Measurements from ENCODE around the gene CASZ1. TPM values are rescaled to one million over a fixed set of nuclear protein-coding genes. Genes with fewer than 3 reads are reported as not detected.

Gene CASZ1
- total RNA-seq, 1 donor from 2014 or later = 3.4 TPM

GRCh38 chr1:10699470-10699835 is 97.0 kb downstream of the CASZ1 start:
- no peak overlapping the region for H3K9ac ChIP-seq
- DNase-seq (ENCODE audit: low spot score) = no peak
- H3K36me3 ChIP-seq = no peaks in the 10 kb centered on the region
- H3F3A ChIP-seq (ENCODE audit: low read depth) = peaks cover 20% of the 10 kb centered on the region
- no peaks in the 10 kb centered on the region for H3K9me3 Mint-ChIP-seq
- peaks cover 78% of the 10 kb centered on the region for H3K4me1 Mint-ChIP-seq
- H2AFZ ChIP-seq (replicated peaks) = no peak overlapping the region
- no peaks in the 10 kb centered on the region for H3K9me3 ChIP-seq (ENCODE audit: low read depth)
- peaks cover 28% of the 10 kb centered on the region for H3K27me3 Mint-ChIP-seq (ENCODE audit: insufficient read depth, low read depth)
- H3K4me3 ChIP-seq = no peak overlapping the region
- peaks cover 20% of the 10 kb centered on the region for H3K4me1 ChIP-seq
- no peaks in the 10 kb centered on the region for H3K79me2 ChIP-seq (ENCODE audit: low read depth)
- TF ChIP-seq CTCF (IDR thresholded peaks at IDR 0.05) (no peak), EZH2 (IDR thresholded peaks at IDR 0.05) (no peak), EZH2phosphoT487 (IDR thresholded peaks at IDR 0.05) (no peak)
- H3K27me3 ChIP-seq = peaks cover 25% of the 10 kb centered on the region
- peaks cover 4% of the 10 kb centered on the region for H3K36me3 Mint-ChIP-seq
- H4K20me1 ChIP-seq (ENCODE audit: low read depth) = peaks cover 7% of the 10 kb centered on the region
- no peak overlapping the region for H3K4me2 ChIP-seq
- H3K27ac ChIP-seq = no peak overlapping the region
- no peak overlapping the region for H3K4me3 Mint-ChIP-seq
- H3K27ac Mint-ChIP-seq = no peak overlapping the region

- Histone ChIP-seq H3K4me2 (no peak overlapping the region), H3K9me3 (ENCODE audit: low read depth) (no peaks in the 10 kb centered on the region), H2AFZ (replicated peaks) (no peak overlapping the region), H3F3A (ENCODE audit: low read depth) (peaks cover 17% of the 10 kb centered on the region), H3K27me3 (peaks cover 22% of the 10 kb centered on the region), H3K27ac (no peak overlapping the region), H4K20me1 (ENCODE audit: low read depth) (peaks cover 2% of the 10 kb centered on the region), H3K9ac (no peak overlapping the region), H3K79me2 (ENCODE audit: low read depth) (no peaks in the 10 kb centered on the region), H3K4me1 (peaks cover 14% of the 10 kb centered on the region), H3K36me3 (no peaks in the 10 kb centered on the region), H3K4me3 (no peak overlapping the region)
- Mint-ChIP-seq H3K4me3 (no peak overlapping the region), H3K36me3 (peaks cover 4% of the 10 kb centered on the region), H3K4me1 (peaks cover 72% of the 10 kb centered on the region), H3K27me3 (ENCODE audit: insufficient read depth, low read depth) (peaks cover 26% of the 10 kb centered on the region), H3K9me3 (no peaks in the 10 kb centered on the region), H3K27ac (no peak overlapping the region)
- DNase-seq (ENCODE audit: low spot score) = no peak
- TF ChIP-seq EZH2 (IDR thresholded peaks at IDR 0.05) = no peak
These were observed 97.5 kb downstream of the CASZ1 start for GRCh38 chr1:10698726-10699469.

GRCh38 chr1:10697621-10698160 is 98.8 kb downstream of the CASZ1 start:
- no peak for TF ChIP-seq CTCF (IDR thresholded peaks at IDR 0.05)
- TF ChIP-seq EZH2phosphoT487 (IDR thresholded peaks at IDR 0.05) = no peak
- TF ChIP-seq EZH2 (IDR thresholded peaks at IDR 0.05) = no peak
- Histone ChIP-seq H3K27me3 (peaks cover 24% of the 10 kb centered on the region), H3K4me3 (no peak overlapping the region), H3K9me3 (ENCODE audit: low read depth) (no peaks in the 10 kb centered on the region), H3F3A (ENCODE audit: low read depth) (peaks cover 24% of the 10 kb centered on the region), H3K27ac (no peak overlapping the region), H4K20me1 (ENCODE audit: low read depth) (peaks cover 9% of the 10 kb centered on the region), H3K4me1 (peaks cover 10% of the 10 kb centered on the region), H3K4me2 (no peak overlapping the region), H3K36me3 (no peaks in the 10 kb centered on the region), H3K79me2 (ENCODE audit: low read depth) (no peaks in the 10 kb centered on the region), H3K9ac (no peak overlapping the region), H2AFZ (replicated peaks) (no peak overlapping the region)
- no peaks in the 10 kb centered on the region for H3K9me3 Mint-ChIP-seq
- H3K4me3 Mint-ChIP-seq = no peak overlapping the region
- H3K36me3 Mint-ChIP-seq = peaks cover 5% of the 10 kb centered on the region
- peaks cover 69% of the 10 kb centered on the region for H3K4me1 Mint-ChIP-seq
- DNase-seq (ENCODE audit: low spot score) = no peak
- H3K27me3 Mint-ChIP-seq (ENCODE audit: insufficient read depth, low read depth) = peaks cover 24% of the 10 kb centered on the region
- no peak overlapping the region for H3K27ac Mint-ChIP-seq

- Histone ChIP-seq H3K27me3 (peaks cover 19% of the 10 kb centered on the region), H3F3A (ENCODE audit: low read depth) (peaks cover 26% of the 10 kb centered on the region), H3K27ac (no peak overlapping the region), H3K9ac (no peak overlapping the region), H3K36me3 (no peaks in the 10 kb centered on the region), H3K9me3 (ENCODE audit: low read depth) (no peaks in the 10 kb centered on the region), H3K4me3 (no peak overlapping the region), H2AFZ (replicated peaks) (no peak overlapping the region), H4K20me1 (ENCODE audit: low read depth) (peaks cover 16% of the 10 kb centered on the region), H3K4me2 (no peak overlapping the region), H3K4me1 (peaks cover 8% of the 10 kb centered on the region), H3K79me2 (ENCODE audit: low read depth) (no peaks in the 10 kb centered on the region)
- peak overlapping the region; percentile 53 for H3K4me3 Mint-ChIP-seq
- H3K36me3 Mint-ChIP-seq = peaks cover 7% of the 10 kb centered on the region
- no peaks in the 10 kb centered on the region for H3K9me3 Mint-ChIP-seq
- H3K4me1 Mint-ChIP-seq = peaks cover 65% of the 10 kb centered on the region
- no peak for DNase-seq (ENCODE audit: low spot score)
- H3K27me3 Mint-ChIP-seq (ENCODE audit: insufficient read depth, low read depth) = peaks cover 21% of the 10 kb centered on the region
- H3K27ac Mint-ChIP-seq = no peak overlapping the region
- TF ChIP-seq CTCF (IDR thresholded peaks at IDR 0.05) (no peak), EZH2 (IDR thresholded peaks at IDR 0.05) (no peak), EZH2phosphoT487 (IDR thresholded peaks at IDR 0.05) (no peak)
These were observed 99.5 kb downstream of the CASZ1 start for GRCh38 chr1:10696977-10697376.

All from neural progenitor cell (in vitro differentiated cells).